ENCODE data around the gene DNAJC4.

DNA sequence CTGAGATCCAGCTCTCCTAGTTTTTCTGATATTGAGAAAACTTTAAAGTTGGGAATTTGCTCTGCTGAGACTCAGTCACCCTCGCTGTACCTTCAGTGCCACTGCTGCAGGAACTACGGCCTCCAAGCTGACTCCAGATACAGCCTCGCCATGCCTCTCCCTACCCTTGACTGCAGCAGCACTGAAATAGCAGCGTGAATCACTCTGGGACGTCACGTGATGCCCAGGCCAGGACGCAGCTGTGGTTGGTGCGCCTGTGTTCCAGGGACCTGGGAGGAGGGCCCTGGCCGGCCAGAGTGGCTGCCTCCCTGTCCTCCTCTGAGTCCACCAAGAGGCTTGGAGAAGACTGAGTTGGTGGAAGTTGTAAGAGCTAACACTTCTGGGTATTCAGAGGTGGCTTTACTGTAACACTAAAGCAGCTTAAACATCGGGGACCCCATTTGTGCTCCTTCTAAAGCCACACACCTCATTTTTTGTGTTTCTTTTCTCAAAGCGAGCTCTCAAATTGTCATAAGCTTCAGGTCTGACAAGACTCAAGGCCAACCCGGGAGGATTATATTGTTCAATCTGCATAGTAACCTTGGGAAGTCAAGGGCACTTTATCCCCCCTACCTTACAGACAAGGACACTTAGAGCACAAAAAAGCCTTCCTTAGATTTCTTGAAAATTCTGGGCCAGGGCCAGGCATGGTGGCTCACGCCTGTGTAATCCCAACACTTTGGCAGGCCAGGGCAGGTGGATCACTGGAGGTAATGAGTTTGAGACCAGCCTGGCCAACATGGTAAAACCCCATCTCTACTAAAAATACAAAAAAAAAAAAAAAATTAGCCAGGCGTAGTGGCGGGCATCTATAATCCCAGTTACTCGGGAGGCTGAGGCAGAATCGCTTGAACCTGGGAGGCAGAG, 48.6 kb upstream of the DNAJC4 start:
- TF ChIP-seq, protein P1, sequence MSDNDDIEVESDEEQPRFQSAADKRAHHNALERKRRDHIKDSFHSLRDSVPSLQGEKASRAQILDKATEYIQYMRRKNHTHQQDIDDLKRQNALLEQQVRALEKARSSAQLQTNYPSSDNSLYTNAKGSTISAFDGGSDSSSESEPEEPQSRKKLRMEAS (IDR thresholded peaks at IDR 0.05), result peak; percentile 83
- TF ChIP-seq EGR1 (IDR thresholded peaks at IDR 0.05), result no peak
- no peak for TF ChIP-seq CEBPB (IDR thresholded peaks at IDR 0.05)
- 0 out of 2 replicates have a peak, but pooled peaks have one; percentile 27 for TF ChIP-seq TAF1 (IDR thresholded peaks at IDR 0.05; ENCODE audit: low read depth)
- TF ChIP-seq YY1 (IDR thresholded peaks at IDR 0.05; ENCODE audit: low read depth), result no peak
- no peak for TF ChIP-seq REST (IDR thresholded peaks at IDR 0.05; ENCODE audit: low read depth)
- TF ChIP-seq EP300 (IDR thresholded peaks at IDR 0.05; ENCODE audit: borderline replicate concordance), result no peak
- no peak for TF ChIP-seq ZBTB7A (IDR thresholded peaks at IDR 0.05; ENCODE audit: low read depth)
- TF ChIP-seq CREB1 (IDR thresholded peaks at IDR 0.05; ENCODE audit: low read depth), result no peak
- no peak for TF ChIP-seq TEAD4 (IDR thresholded peaks at IDR 0.05)
- TF ChIP-seq, protein P2, sequence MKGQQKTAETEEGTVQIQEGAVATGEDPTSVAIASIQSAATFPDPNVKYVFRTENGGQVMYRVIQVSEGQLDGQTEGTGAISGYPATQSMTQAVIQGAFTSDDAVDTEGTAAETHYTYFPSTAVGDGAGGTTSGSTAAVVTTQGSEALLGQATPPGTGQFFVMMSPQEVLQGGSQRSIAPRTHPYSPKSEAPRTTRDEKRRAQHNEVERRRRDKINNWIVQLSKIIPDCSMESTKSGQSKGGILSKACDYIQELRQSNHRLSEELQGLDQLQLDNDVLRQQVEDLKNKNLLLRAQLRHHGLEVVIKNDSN (IDR thresholded peaks at IDR 0.05), result peak; percentile 99
- TF ChIP-seq TCF12 (IDR thresholded peaks at IDR 0.05; ENCODE audit: low read depth), result no peak

All from Ishikawa (cell line).